Measurements from ENCODE around the gene AHDC1.
A peak's percentile ranks its signal among the peaks of the same experiment; 100 is the strongest.
"Not testable (repeated sequence)": the region's sequence is repeated elsewhere in the genome, so short reads cannot be mapped to it uniquely, and the experiment has no call there.

Gene AHDC1

DNA sequence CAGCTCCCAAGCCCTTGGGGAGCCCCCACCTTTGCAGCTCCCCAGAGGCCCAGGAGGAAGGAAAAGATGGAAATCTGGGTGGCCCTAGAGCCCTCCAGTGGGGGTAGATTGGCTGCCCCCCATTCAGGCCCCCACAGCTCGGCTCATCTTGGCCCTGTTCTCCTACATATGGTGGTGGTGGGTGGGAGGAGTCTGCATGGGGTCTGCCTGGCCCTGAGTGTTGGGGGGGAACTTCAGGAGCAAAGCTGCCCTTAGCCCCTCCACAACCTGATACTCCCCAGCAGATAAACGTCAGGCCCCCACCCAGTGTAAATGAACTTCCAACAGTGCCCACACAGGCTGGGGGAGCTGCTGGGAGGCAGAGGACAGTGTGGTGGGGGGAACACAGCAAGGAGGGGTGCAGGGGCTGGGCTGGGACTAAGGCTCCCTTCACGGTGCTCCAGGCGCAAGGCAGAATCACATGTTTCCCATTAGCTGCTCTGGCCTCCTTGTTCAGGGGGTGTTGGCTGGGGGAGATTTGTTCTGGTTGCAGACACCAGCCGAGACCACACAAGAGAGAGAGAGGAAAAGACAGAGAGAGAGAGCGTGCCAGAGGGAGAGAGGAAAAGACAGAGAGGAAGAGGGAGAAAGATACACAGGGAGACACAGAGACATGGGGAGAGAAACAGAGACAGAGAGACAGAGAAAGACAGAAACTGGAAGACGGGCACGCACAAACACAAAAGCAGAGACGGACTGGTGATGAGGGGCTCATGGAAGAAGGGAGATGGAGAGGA, 42.6 kb downstream of the AHDC1 start:
- no peak overlapping the region for H3K4me3 ChIP-seq (ENCODE audit: low read depth, low read length)
- H3K27me3 ChIP-seq (ENCODE audit: control insufficient read depth, insufficient read depth, low read length), result no peaks in the 10 kb centered on the region
- peaks cover 32% of the 10 kb centered on the region for H3K4me1 ChIP-seq (ENCODE audit: control insufficient read depth, insufficient read depth, low read length)
- peak overlapping the region; percentile 54 for H3K9ac ChIP-seq (ENCODE audit: low read depth, low read length)
- H3K36me3 ChIP-seq (ENCODE audit: control insufficient read depth, insufficient read depth, low read length), result peaks cover 5% of the 10 kb centered on the region
- no peaks in the 10 kb centered on the region for H3K9me3 ChIP-seq (ENCODE audit: control insufficient read depth, insufficient read depth, low read length)

DNA sequence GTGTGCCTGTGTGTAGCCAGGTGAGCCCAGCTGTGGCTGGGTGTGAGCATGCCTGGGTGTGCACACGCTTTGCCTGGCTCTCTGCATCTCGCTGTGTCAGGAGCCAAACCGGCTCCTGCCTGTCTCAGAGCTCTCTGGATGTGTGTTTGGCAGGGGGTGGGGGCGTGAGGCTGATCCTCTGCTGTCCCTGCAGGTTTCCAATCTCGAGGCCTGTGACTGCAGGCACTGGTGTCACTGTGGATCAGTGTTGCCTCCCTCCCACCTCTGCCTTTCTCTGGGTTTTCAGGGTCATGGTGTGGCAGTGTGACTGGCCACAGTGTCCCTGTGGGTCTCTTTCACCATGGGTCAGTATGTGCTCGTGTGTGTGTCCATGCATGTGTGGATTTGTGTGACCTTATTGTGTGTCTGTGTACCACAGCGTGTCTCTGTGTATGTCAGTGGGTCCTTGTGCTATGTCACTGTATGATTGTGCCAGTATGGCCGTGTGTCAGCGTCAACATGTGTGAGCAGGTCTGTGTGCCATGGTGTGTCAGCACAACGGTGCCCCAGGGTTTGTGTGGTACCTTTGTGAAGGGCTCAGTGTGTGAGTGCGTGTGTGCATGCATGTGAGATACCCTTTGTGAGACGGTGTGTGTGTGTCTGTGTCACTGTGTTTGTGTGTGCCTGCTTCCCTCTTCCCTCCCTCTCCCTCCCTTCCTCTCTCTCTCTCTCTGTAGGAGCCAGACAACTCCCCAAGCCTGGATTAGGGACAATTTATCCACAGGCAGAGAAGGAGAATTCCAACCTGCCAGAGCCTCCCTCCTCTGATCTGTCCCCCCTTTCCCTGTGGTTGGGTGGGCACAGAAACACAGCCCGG, 43.4 kb downstream of the AHDC1 start:
- Histone ChIP-seq H3K4me1 (ENCODE audit: control insufficient read depth, insufficient read depth, low read length) (peaks cover 34% of the 10 kb centered on the region), H3K27me3 (ENCODE audit: control insufficient read depth, insufficient read depth, low read length) (no peaks in the 10 kb centered on the region), H3K4me3 (ENCODE audit: low read depth, low read length) (no peak overlapping the region), H3K36me3 (ENCODE audit: control insufficient read depth, insufficient read depth, low read length) (peaks cover 5% of the 10 kb centered on the region), H3K9ac (ENCODE audit: low read depth, low read length) (peak overlapping the region; percentile 8), H3K9me3 (ENCODE audit: control insufficient read depth, insufficient read depth, low read length) (no peaks in the 10 kb centered on the region)

DNA sequence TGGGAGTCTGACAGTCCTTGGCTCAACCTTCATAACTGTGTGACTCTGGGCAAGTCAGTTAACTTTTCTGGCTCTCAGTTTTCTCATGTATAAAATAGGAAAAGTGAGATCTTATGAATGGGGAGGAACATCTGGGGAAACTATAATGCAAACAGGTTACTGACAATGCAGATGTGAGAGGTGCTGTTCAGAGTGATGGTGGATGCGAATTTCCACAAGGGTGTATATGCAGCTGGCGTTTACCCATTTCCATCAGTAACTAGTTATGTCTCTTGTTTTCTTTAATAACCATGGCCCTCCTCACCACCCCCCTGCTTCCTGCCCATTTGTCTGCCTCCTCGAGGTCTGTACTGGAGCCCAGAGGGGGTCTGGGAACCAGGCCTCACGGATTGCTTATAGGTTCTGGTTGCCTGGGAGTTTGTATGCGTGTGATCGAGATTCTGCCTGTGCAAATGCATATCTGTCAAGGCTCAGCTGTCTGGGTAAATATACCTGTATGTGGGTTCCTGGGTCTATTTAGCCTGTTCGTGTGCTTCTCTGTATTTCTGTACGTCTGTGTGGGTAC, 44.4 kb downstream of the AHDC1 start:
- no peak overlapping the region for H3K4me3 ChIP-seq (ENCODE audit: low read depth, low read length)
- no peaks in the 10 kb centered on the region for H3K9me3 ChIP-seq (ENCODE audit: control insufficient read depth, insufficient read depth, low read length)
- H3K36me3 ChIP-seq (ENCODE audit: control insufficient read depth, insufficient read depth, low read length), result peaks cover 5% of the 10 kb centered on the region
- peaks cover 34% of the 10 kb centered on the region for H3K4me1 ChIP-seq (ENCODE audit: control insufficient read depth, insufficient read depth, low read length)
- no peaks in the 10 kb centered on the region for H3K27me3 ChIP-seq (ENCODE audit: control insufficient read depth, insufficient read depth, low read length)
- no peak overlapping the region for H3K9ac ChIP-seq (ENCODE audit: low read depth, low read length)

DNA sequence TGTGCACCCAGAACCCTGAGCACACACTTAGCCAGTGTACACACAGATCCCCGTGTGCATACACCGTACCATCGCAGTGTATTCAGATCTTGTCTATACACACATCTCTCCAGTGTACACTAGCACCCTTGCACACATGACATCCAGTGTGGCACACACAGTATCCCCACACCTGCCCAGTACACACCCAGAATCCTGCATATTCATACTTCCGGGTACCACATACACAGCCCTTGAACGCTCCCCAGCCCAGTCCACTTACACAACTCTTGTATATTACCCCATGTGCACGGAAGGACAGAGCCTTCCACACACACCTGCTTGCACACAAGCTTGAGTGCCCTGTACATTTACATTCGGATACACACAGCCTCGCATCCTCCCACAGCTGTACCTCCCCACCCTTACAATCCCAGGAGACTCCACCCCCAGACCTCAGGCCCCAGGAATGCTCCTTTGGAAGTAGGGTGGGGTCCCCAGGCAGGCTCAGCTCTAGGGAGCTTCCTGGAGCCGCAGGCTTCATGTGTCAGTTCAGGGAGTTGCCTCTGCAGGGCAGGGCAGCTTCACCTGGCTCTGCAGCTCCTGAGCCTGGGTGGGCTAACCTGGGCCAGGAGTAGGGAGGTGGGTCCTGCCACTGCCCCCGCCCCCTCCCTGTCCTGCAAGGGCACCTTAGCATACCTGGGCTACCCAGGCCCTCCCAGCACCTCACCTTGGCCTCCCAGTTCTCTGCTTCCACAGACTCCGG, 46.2 kb downstream of the AHDC1 start:
- Histone ChIP-seq H3K4me1 (ENCODE audit: control insufficient read depth, insufficient read depth, low read length) (peaks cover 29% of the 10 kb centered on the region), H3K9ac (ENCODE audit: low read depth, low read length) (no peak overlapping the region), H3K36me3 (ENCODE audit: control insufficient read depth, insufficient read depth, low read length) (peaks cover 7% of the 10 kb centered on the region), H3K4me3 (ENCODE audit: low read depth, low read length) (peak overlapping the region; percentile 15), H3K9me3 (ENCODE audit: control insufficient read depth, insufficient read depth, low read length) (no peaks in the 10 kb centered on the region), H3K27me3 (ENCODE audit: control insufficient read depth, insufficient read depth, low read length) (no peaks in the 10 kb centered on the region)

DNA sequence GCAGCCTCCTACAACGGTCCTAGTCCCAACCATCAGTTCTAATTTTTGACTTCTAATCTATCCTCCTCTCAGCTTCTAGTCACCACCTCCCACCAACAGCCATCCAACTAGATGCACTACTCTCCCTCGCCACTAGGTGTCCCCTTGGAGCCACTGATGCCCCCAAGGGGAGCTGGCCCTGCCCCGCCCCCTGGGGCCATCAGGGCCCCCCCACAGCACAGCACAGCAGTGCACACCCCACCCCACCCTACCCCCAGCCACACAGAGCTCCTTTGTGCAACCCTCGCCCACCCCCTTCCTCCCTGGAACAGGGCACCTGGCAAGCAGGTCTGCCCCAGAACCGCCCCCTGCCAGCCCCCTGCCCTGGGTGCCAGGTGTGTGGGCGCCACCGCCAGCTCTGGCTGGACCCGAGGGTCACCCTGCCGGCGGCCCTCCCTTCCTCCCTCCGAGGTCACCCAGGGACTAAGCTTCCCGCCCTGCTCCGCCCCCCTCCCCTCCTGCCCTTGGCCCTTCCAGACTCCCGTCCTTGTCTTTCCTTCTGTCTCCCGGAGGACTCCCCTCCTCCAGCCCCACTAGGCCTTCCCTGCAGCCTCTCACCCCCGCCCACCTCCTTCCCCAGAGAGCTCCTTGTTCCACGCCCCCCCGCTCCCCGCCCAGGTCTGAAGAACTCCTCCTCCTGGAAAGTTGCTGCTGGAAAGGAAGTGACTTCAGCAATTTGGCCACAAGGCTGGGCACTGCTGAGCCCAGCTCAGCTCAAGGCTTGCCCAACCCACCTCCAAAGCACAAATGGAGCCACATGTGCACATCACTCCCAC, 47.0 kb downstream of the AHDC1 start:
- Histone ChIP-seq H3K27me3 (ENCODE audit: control insufficient read depth, insufficient read depth, low read length) (no peaks in the 10 kb centered on the region), H3K4me3 (ENCODE audit: low read depth, low read length) (peak overlapping the region; percentile 15), H3K4me1 (ENCODE audit: control insufficient read depth, insufficient read depth, low read length) (peaks cover 29% of the 10 kb centered on the region), H3K9me3 (ENCODE audit: control insufficient read depth, insufficient read depth, low read length) (no peaks in the 10 kb centered on the region), H3K9ac (ENCODE audit: low read depth, low read length) (no peak overlapping the region), H3K36me3 (ENCODE audit: control insufficient read depth, insufficient read depth, low read length) (peaks cover 11% of the 10 kb centered on the region)

DNA sequence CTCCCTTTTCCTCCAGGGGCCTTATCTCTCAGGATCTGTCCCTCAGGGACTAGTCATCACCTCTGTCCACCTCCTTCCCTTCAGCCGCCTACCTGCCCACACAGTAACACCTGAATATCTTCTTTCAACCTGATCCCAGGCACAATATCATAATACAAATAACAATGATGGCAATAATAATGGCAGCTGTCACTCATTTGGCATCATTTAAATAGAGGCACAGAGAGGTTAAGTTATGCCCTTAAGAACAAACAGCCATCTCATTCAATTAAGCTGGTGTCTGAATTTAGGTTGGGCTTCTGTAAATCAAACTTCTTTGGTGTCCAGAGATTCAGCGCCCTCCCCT, 47.5 kb downstream of the AHDC1 start:
- Histone ChIP-seq H3K27me3 (ENCODE audit: control insufficient read depth, insufficient read depth, low read length) (no peaks in the 10 kb centered on the region), H3K4me3 (ENCODE audit: low read depth, low read length) (peak overlapping the region; percentile 32), H3K36me3 (ENCODE audit: control insufficient read depth, insufficient read depth, low read length) (peaks cover 13% of the 10 kb centered on the region), H3K9me3 (ENCODE audit: control insufficient read depth, insufficient read depth, low read length) (no peaks in the 10 kb centered on the region), H3K4me1 (ENCODE audit: control insufficient read depth, insufficient read depth, low read length) (peaks cover 26% of the 10 kb centered on the region), H3K9ac (ENCODE audit: low read depth, low read length) (no peak overlapping the region)

DNA sequence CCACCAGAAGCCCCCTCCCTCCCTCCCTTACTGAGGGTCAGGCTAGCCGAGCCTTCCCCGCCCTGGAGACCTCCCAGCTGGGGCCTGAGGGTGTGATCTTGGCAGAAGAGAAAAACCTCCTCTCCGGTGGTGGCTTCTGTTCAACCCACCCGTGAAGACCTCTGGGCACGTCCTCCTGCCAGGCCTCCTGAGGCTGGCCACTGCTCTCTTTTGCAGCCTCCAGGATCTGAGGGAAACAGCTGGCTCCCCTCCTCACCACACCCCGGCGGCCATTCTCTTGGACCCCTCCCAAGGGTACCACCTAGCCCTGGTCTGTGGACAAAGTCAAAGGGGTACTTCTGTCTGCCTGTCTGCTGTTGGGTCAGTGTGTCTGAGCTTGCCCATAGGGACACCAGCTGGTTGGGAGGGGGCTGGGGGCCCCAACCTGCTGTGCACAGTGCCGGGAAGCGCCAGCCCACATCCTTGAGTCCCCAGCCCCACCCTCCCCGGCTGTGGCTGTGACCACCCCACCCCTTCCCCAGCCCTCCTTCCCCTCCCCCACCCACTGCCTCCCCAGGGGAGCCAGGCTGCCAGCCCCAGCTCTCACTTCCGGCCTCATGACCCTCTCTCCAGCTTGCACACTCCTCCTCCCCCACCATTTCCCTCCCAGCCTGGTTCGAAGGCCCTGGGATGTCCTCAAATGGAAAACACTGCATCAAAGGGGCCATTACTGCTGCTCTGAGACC, 48.1 kb downstream of the AHDC1 start:
- Histone ChIP-seq H3K4me3 (ENCODE audit: low read depth, low read length) (peak overlapping the region; percentile 32), H3K36me3 (ENCODE audit: control insufficient read depth, insufficient read depth, low read length) (peaks cover 18% of the 10 kb centered on the region), H3K27me3 (ENCODE audit: control insufficient read depth, insufficient read depth, low read length) (no peaks in the 10 kb centered on the region), H3K4me1 (ENCODE audit: control insufficient read depth, insufficient read depth, low read length) (peaks cover 26% of the 10 kb centered on the region), H3K9ac (ENCODE audit: low read depth, low read length) (no peak overlapping the region), H3K9me3 (ENCODE audit: control insufficient read depth, insufficient read depth, low read length) (no peaks in the 10 kb centered on the region)

DNA sequence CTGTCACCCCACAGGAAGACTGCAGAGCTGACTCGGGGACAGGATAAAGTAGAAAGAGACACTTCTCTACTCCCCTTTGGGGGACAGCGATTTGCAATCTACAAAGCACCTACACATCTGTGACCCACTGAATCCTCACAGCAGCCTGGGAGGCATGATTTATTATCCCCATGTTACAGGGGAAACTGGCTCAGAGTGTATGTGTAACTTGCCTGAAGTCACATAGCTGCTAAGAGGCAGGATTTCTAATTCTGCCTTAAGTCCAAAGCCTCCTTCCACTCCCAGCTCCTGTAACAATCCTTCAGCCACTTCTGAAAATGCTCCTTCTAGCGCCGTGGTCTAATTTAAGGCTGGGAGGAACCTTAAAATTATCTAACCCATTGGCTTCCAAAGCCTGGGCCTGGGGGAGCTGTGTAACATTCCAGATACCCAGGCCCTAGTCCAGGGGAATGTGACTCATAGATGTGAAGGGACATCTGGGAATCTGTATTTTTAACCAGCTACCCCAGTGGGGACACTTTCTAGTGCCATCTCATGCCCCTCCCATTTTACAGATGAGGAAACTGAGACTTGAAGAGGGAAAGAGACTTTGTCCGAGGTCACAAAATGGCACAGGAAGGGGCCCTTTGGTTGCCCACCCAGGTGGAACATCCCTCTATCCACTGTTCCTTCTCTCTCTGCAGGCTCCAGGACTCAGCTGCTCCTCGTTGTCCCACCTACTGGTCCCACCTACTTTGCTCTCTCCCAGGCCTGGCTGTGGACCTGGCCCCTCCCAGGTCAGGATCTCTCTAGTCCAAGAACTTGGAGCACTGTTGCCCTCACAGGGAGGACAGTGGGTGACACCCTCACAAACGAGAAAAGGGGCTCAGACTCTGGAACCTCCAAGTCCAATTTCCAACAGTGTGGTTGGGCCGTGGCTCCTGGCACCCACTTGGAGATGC, 48.9 kb downstream of the AHDC1 start:
- Histone ChIP-seq H3K4me1 (ENCODE audit: control insufficient read depth, insufficient read depth, low read length) (peaks cover 23% of the 10 kb centered on the region), H3K9me3 (ENCODE audit: control insufficient read depth, insufficient read depth, low read length) (no peaks in the 10 kb centered on the region), H3K4me3 (ENCODE audit: low read depth, low read length) (no peak overlapping the region), H3K9ac (ENCODE audit: low read depth, low read length) (no peak overlapping the region), H3K36me3 (ENCODE audit: control insufficient read depth, insufficient read depth, low read length) (peaks cover 21% of the 10 kb centered on the region), H3K27me3 (ENCODE audit: control insufficient read depth, insufficient read depth, low read length) (no peaks in the 10 kb centered on the region)

DNA sequence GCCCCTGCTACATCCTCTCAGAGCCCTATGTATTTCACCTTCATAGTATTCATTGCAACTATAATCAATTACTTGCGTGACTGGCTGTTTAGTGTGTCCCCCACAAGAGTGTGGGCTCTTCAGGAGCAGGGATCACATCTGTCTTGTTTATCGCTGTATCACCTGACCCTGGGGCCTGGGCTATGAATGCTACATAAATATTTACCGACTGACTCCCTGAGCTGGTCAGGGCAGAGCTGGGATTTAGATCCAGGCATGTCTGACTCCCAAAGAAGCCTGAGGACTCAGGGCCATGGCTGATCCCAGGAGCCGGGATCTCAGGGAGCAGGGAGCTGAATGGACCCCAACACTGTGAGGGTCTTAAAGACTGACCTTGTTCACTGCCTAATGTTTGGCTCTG, 49.7 kb downstream of the AHDC1 start:
- no peaks in the 10 kb centered on the region for H3K27me3 ChIP-seq (ENCODE audit: control insufficient read depth, insufficient read depth, low read length)
- H3K4me3 ChIP-seq (ENCODE audit: low read depth, low read length), result no peak overlapping the region
- peaks cover 20% of the 10 kb centered on the region for H3K4me1 ChIP-seq (ENCODE audit: control insufficient read depth, insufficient read depth, low read length)
- peaks cover 26% of the 10 kb centered on the region for H3K36me3 ChIP-seq (ENCODE audit: control insufficient read depth, insufficient read depth, low read length)
- H3K9ac ChIP-seq (ENCODE audit: low read depth, low read length), result no peak overlapping the region
- no peaks in the 10 kb centered on the region for H3K9me3 ChIP-seq (ENCODE audit: control insufficient read depth, insufficient read depth, low read length)

DNA sequence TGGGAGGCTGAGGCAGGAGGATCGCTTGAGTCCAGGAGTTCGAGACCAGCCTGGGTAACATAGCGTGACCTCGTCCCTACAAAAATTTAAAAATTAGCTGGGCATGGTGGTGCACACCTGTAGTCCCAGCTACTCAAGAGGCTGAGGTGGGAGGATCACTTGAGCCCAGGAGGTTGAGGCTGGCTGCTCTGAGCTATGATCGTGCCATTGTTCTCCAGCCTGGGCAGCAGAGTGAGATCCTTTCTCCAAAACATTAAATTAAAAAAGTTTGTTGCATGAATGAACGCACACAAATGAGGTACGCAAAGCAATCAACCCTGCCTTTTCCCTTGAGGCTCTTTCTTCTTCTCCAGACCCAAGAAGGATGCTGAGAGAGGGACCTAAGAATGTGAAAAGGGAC, 50.1 kb downstream of the AHDC1 start:
- peaks cover 20% of the 10 kb centered on the region for H3K4me1 ChIP-seq (ENCODE audit: control insufficient read depth, insufficient read depth, low read length)
- H3K9me3 ChIP-seq (ENCODE audit: control insufficient read depth, insufficient read depth, low read length); H3K9ac ChIP-seq (ENCODE audit: low read depth, low read length); H3K27me3 ChIP-seq (ENCODE audit: control insufficient read depth, insufficient read depth, low read length); H3K4me3 ChIP-seq (ENCODE audit: low read depth, low read length): not testable (repeated sequence)
- peaks cover 29% of the 10 kb centered on the region for H3K36me3 ChIP-seq (ENCODE audit: control insufficient read depth, insufficient read depth, low read length)
